Iris pigment epithelial cell (primary cell): ENCODE data around the gene NUP188.

Experiments used
- DNase-seq: peaks from one replicate; pipeline ENCODE4 v3.0.0-alpha.2; 2011; ENCODE audit warnings: low read depth

Gene NUP188

DNA sequence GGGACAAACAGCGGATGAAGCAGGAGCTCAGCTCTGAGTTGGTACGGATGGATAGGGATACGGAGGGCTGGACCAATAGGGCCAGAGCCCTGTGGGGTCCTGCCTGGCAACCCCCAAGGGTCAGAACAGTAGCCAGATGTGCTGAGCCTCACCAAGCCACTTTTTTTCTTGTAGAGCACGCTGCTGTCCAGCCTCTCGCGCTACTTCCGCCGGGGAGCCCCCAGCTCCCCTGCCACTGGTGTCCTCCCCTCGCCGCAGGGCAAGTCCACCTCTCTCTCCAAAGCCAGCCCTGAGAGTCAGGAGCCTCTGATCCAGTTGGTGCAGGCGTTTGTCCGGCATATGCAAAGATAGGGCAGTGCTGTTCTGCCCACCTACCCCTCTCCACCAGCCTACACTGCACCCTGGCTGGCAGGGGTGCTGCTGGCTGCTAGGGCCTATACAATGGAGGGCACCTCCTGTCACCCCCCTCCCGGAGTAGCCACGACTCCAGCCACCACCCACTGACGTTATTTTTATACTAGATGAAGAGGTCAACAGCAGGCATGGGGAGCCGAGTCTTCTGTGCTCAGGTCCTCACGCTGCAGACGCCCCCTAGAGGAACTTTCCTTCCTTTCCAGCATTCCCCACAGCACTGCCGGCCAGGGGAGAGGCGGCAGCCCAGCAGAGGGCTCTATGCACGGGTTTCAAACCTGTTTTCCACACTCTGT lies 59.0 kb downstream of the NUP188 start:
- DNase-seq = peak; percentile 75

DNA sequence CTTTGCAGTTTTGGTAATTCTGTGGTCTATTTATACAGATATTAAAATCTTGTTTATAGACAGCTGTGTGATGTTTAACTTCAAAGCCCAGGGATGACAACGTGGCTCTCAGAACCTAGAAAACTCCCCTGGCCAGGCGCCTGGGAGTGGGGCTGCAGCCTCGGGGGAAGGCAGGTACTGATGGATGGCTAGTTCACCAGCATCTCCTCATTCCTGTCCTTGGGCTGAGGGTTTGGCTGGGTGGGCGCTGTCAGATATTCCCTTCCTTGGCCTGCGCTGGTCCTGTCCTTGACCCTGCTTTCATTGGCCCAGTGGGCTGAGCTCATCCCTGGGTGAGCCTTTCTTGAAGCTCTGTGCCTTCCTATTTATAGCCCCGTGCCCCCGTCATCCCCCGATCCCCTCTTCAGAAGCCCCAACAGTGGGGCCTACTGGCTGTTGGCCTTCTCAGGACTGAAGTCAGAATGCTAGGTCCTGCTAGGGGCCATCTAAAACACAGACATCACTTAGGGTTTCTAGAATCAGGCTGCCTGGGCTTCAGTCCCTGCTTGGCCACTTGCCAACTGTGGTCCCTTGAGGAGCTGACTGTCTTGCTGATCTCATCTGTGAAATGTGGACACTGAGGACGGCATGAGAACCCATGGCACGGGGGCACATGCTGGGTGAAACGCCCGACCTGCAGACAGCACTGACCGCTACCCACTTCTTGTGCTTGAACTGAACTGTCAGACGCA lies 59.7 kb downstream of the NUP188 start:
- DNase-seq = no peak

DNA sequence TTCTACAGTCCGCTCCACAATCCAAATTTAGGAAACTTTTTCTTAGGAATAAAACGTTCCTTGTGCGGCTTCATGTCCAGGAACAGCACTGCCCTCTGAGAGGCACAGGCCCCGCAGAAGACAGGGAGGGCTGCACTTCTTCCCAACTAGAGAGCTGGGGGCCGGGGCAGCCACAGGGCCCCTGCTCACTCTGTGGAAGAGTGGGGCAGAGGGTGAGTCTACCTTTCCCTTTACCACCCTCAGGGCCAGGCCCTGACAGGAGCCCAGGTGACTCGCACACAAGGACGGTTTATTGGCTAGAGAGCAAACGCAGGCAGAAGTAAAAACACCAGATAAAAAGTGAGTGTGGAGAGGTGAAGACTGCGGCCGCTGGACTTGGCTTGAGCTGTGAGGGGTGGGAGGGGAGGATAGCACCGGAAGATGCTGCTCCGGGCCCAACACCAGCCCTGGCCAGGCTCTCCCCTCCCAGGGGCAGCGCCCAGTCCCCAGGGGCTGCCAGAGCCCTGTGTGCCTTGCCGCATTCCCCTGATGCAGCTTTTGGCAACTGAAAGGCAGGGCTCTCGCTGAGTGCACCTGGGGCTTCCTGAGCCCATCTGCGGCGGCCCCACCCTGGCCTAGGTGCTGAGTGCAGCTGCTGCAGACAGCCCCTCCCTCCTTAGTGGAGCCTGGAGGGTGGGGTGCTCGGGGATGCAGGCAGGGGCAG lies 60.4 kb downstream of the NUP188 start:
- DNase-seq = no peak

DNA sequence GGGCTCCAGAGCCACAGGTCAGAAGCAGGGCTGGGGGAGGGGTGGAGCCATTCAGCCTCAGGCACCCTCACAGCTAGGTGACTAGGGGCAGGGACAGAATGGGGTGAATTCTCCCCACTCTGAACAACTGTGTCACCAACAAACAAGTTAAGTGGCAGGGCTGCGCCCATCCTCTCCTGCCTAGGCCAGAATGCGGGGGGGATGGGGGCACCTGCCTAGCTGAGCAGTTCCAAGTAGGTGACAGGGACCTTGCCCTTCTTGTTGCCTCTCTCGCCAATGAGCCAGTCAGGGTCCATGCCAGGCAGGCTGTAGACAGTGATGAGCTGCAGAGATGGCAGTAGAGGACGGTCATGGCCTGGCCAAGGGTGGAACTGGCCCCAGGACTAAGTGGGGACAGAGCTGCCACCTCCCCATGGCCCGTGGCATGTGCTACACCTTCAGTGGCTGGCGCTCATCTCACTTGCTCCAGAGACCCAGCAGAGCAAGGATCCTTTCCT lies 61.0 kb downstream of the NUP188 start:
- no peak for DNase-seq

DNA sequence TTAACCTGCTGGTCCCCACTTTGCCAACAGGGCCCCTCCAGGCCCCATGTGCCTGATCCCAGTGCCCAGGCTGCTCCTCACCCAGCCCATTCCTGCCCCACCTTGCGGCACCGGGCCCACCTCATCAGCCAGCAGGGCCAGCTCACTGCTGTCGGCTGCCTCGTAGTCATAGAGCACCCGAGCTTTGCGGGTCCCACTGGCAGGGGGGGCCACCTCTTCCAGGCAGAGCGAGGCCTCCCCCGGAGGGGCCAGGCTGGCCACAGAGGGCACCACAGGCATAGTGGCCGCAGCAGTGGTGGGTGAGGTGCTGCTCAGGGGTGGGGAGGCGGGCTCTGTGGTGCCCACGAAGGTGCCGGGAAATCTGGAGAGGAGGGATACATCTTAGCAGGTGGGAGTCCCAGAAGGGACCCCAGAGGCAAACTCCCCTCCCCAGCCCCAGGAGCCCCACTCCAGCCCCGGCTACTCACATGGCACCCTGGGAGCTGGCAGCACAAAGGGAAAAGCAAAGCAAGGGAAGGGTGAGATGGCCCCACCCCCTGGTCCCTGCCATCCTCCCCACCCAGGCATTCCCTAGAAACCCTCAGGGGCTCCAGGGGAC lies 61.6 kb downstream of the NUP188 start:
- no peak for DNase-seq

DNA sequence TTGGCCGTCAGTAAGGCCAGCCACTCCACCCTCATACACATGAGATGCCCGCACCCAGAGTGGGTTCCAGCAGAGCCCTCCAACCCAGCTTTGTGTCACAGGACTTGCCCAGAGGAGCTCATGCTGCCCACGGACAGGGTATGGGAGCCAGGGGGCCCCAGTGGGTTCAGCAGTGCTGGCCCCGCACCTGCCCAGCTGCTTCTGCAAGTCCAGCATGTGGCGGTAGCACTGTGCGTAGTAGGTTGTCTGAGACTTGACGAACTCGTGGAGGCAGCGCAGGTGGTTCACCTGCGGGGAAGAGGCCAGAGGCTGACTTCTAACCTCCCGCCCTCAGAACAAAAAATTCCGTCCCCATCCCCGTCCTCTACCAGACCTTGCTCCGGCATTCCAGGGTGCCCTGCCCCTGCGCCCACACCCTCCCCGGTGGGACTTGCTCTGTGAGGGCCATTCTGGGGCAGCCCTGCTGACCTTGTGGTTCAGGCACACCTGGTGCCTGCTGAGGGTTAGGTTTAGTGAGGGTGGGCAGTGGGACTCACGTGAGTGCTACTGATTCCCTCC lies 62.2 kb downstream of the NUP188 start:
- no peak for DNase-seq

DNA sequence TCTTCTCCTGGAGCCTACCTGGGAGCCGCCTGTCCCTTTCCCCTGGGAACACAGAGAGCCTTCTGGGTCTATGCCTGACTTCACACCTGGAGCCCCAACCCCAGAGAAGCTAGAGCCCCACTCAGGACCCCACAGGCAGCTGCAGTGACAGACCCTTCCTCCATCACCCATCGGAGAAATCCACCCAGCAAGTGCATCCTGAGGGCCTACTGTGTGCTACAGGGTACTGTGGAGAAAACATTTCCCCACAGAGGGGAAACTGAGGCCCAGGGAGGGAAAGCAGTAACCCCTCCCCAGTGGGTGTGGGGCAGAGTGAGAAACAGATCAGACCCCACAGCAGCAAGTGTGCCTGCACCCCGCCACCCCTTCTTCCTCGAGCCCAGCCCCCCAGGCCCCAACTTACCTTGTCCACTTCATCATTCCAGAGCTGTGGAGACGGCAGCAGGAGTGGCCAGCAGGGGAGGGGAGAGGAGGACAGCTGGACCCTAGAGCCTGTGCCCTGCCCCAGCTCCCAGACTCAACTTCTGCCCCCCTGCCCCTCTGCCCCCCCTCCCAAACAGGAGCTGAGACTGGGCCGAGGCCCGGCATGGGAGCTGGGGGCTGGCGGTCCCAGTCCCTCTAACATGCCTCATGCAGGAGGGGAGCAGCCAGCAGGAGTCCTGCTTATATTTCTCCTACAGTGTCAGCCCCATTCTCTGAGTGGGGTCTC lies 62.9 kb downstream of the NUP188 start:
- DNase-seq = no peak

DNA sequence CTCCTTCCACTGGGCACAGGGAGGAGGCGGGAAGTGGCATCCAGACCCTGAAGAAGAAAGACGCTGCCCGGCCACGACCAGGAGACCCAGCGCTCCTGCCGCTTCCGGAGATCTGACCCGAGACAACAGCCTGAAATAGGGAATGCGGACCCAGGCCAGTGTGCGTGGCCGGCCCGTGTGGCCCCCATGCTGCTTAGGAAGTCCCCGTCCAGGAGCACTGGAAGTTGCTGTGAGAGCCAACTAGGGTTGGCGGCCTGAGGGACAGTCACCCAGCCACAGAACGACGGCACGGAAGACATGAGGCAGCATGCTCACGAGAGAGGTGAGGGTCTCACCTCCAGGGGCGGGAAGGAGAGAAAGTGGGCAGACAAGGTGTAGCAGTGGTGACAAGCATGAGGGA lies 63.7 kb downstream of the NUP188 start:
- no peak for DNase-seq

DNA sequence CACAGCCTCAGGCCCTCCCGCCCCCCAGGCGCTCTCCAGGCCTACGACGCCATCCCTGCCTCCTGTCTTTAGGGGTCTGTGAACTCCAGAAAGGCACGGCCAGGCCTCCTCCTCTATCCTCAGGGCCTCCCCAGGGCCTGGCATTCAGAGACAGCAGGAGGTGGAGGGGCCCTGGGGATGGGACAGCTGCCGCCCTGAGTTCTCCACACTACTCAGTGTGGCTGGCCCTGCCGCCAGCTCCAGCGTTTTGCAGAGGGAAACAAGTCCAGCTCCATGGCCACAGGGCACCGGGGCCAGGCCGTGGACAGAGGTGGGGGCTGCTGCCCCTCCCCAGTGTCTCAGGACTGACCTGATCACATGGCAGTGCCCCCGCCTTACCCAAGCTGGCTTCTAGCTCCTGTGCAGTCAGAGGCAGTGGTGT lies 64.3 kb downstream of the NUP188 start:
- no peak for DNase-seq

DNA sequence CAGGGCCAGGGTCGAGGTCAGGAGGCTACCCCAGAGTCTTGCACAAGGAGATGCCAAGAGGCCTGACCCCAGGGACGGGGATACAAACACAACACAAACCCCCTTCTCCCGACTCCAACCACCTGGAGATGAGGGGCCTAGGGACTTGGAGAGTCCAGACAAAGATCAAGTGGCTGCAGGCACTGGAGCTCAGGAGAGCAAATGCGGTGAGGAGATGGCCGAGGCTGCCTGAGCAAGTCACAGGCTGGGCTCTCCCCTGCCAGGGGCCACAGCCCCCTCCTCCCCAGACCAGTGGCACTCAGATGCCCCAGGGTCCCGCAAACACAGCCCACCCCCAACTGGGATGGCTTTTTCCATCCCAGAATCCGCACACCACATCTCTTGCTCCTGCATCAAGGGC lies 64.8 kb downstream of the NUP188 start:
- no peak for DNase-seq

DNA sequence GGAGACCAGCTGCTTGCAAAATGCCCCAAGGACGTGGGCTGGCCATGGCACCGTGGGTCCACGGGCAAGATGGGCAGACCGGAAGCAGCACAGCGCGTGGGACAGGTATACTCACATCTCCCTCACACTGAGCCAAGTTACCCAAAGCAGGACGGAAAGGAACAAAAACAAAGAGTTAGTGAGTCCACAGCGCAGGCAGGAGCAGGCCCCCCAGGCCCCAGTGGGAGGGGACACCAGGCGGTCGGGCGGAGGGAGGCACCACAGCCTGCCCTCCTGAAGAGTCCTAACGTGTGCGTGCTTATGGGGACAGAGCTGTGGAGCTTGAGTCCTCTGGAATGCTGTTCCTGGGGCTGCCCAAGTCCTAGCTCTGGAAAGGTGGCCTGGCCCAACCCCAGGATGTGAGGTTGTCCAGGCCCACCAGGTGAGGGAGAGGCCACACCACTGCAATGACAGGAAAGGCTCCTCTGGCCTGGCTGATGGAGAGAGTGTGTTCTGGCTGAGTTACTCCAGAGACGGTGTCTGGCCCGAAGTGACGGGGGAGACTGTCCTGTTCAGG lies 65.5 kb downstream of the NUP188 start:
- no peak for DNase-seq

DNA sequence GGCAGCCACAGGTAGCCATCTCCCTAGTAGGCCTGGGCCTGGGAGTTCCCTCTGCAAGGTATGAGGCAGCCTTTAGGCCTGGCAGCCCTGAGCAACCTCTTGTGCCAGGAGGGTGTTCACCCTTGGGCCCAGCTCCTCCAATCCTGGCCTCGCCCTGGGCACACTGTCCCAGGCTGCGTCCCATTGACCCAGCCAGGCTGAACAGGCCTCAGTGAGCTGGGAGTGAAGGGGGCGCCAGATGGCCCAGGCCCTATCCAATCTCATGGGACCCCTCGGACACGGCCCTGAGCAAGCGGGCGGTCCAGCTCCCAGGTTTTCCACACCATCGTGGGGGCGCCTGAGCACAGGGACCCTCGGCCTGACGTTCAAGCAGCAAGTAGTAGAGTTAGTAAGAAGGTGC lies 66.2 kb downstream of the NUP188 start:
- DNase-seq = no peak

DNA sequence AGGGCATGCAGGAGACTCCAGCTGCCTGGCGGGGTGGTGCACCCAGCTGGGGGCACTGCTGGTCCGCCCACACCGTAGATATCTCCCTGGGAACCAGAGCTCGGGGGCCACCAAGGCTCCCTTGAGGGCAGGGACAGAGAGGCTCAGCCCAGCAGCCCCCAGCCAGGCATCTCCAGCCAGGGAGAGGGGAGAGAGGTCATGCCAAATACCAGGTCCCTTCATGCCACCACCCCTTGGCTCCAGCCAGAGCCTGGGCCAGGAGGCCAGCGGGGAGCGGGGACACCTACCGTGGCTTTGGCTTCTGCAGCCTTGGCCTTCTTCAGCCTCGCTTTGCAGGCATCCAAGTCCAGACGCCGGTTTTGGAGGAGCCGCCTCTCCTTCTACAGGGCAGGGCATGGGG lies 66.6 kb downstream of the NUP188 start:
- no peak for DNase-seq

DNA sequence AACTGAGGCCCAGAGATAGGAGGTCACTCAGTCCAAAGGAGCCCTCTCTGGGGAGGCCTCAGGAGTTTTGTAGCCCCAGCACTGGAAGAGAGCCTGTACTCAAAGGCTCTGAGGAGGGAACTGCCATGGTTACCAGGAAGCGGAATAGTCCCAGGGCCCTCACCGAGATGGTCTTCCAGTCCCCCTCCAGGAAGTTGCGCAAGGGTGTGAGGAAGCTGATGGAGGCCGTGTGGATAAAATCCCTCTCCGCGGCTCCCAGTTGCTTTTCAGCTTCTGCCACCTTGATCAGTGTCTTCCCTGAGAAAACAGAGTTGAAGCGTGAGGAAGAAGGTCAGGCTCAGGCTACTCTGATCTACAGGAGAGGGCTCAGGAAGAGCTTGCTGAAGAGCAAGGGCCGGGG lies 67.1 kb downstream of the NUP188 start:
- no peak for DNase-seq

DNA sequence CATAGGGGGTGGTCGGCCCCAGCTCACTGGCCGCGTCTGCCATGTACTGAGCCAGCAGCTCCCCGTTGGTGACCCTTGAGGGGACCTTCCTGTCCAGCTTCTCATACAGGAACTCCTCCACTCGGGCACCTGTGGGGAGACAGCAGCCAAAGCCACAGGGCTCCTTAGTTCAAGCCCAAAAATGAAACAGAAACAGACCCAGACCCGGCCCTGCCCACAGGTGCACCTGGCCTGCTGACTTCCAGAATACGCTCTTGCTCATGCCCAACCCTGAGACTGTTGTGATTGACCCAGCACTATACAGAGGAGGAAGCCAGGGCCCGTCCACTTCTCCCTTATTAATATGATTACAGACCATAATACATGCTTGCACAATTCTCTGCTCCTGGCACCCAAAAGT lies 73.6 kb downstream of the NUP188 start:
- no peak for DNase-seq

DNA sequence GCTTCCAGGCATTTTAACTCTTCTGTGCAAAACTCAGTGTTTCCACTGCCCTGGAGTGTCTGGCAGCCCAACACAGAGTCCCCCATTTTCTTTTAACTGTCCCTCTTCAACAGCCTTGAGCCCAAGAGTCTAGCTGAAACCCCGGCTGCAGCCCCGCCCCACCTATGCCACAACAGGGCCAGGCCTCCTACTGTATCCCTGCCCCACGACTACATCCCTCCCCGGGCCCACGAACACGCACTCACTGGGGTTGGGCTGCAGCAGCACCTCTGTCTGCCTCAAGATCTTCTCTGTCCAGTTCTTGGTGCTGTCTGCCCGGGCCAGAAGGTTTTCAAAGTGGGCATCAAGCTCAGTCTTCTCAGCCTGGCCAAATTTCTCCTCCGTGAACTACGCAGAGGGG lies 74.5 kb downstream of the NUP188 start:
- DNase-seq = no peak

DNA sequence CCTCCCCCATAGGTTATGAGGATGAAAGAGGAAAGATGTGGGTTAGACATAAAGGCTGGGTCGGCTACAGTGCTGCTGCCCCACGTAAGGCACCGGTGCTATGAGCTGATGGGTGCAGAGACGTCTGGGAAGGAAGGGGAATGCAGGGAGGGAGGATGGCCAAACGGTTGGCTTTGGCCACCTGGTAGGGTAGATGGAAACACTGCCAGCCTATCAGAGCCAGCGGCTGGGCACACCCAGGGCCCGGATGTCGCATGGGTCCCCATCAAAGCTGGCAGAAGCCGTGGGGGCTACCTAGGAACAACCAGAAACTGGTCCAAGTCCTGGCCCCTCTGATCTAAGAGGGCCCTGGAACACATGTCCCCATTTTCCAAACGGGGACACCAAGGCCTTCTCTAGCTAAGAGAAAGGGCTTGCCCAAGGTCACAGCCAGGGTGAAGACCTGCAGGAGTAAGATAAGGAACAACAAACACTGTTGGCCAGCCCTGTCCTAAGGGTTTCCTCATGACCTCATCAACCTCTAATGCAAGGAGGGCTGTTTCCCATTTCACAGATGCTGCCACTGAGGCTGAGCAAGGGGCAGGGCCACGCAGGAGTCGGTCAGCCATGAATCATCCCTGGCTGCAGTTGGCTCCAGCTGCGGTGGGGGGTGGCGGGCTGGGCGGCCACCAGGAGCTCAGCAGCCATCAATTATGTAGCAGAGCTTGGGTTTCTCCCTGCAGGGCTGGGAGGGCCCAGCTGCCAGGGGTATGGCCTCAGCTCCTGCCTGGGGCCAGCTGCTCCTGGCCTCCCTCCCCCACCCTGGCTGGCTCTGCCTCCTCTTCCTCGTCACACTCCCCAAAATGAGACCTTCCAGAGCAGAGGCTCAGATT lies 75.8 kb downstream of the NUP188 start:
- DNase-seq = peak; percentile 63

DNA sequence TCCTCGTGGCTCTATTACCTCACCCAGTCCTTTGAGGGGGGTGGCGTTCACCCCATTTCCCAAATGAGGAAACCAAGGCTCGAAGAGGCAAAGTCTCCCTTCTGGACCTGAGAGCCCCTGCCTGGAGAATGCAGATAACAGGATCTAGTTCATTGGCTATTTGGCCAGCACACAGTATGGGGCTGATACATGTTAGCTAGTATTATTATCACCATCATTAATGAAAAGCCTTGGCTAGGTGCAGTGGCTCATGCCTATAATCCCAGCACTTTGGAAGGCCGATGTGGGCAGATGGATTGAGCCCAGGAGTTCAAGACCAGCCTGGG lies 76.4 kb downstream of the NUP188 start:
- no peak for DNase-seq

DNA sequence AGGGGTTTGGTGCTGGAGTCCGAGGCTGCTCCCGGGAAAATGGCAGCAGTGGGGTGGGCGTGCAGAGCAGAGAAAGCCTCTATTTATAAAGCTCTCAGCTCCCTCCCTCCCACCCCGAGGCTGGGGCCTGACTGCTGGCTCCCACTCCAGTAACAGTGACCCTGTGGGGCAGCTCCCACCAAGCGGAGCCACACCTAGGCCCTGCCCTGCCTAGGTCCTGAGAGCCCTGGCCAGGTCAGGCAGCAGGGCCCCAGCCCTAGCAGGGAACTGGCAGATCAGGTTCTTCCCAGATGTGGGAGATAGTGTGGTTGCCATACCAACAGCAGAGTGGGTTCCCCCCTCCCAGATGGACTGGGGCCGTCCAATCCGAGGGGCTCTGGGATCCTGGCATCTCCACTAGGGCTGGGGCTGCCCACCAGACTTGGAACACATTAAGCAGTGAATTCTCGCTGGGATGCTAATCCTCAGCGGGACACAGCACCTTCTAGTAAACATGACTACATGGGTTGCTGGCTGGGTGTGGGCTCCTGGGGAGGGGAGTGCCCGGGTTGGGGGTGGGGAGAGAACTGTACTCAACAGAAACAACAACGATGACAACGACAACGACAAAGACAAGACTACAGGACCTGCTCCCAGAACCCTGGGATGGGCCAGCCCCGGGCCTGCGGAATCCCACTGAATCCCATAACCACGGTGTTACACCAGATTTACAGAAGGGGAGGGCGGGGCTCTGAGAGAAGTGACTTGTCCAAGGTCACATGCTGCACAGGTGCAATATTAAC lies 79.1 kb downstream of the NUP188 start:
- peak; percentile 13 for DNase-seq

DNA sequence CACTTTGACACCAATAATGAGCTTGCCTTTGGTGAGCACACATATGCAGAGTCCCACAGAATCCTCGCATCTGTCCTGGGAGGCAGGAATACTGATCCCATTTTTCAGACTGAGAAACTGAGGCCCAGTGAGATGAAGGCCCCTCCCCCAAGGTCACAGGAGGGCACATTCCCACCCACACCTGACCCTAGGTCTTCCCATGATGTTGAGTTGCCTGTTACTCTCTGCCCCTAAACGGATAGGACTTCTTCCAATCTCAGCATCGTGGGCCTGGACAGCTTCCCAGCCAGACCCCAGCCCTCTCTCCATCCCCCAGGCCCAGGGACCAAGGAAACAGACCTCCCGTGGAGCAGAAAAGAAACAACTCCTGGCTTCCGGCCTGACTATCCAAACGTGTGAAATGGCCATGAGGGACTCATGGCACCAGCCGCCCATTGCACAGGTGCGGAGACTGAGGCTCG lies 79.8 kb downstream of the NUP188 start:
- no peak for DNase-seq
